HG02870 (cell line): ENCODE data around the gene KLHL2.
A peak's percentile ranks its signal among the peaks of the same experiment; 100 is the strongest.
"Not testable (repeated sequence)": the region's sequence is repeated elsewhere in the genome, so short reads cannot be mapped to it uniquely, and the experiment has no call there.

Source experiments
- ATAC-seq: cut with Tn5 transposase; IDR thresholded peaks from one replicate; pipeline ENCODE4 v1.9.1; 2021; ENCODE audit warnings: mild to moderate bottlenecking, moderate library complexity; ENCODE audit not compliant: unreplicated experiment

Gene KLHL2

DNA sequence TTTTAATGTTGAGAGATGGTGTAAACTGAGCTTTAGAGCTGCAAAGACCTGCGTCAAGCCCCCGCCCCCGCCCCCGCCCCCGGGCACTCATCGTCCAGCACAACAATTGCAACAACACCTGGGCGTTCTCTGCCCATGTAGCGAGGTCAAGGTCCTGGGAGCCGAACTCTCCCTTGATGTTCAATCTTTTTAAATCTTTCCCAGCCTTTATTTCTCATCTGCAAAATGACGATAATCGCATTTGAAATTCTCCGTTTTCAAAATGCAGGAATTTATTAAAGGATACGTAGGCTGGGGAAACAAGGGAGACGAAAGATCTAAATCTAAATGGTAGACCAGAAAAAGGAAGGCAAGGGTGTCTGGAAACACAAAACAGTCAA lies 119.5 kb downstream of the KLHL2 start:
- ATAC-seq: no peak

DNA sequence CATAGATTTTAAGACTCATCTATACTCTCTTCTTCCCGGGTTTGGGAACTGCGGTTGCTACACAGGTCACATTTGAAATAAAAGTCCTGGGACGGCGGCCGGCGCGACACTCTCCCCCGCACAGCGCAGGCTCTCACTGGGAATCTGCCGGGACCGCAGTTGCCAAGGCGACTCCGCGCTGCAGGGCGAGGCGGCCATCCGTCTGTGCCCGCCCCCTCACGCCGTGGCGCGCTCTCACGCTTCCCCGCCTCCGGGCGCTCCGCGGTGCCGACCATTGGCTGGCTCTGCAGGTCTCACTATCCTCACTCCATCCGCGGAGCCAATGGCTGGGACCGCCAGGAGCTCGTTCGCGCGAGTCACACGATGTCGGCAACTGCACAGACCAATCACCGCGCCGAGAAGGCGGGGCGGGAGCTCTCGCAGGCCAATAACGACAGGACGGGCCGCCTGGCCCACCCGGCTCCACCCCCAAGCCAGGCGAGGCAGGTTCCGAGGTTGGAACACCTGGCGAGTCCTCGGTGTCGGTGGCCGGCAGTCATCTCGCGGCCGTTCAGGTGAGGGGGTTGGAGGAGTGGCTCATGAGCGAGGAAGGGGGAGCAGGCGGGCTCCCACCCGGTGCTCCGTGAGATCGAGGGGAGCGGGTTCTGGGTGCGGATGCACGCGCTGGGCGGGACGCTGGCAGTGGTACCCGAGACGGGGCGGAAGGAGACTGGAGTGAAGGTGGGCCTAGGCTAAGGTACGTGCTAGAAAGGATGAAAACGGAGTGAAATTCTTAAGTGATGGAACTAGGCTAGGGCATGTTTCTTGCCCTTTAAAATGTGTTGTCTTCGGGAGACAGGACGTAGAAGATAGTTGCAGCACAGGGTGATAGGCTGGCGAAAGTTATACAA lies 120.1 kb downstream of the KLHL2 start, which contains the start of gene MSMO1:
TSS of gene MSMO1 (plus strand) at position 459 of the 890 bp plus-strand sequence. CDS start 5,702 bp downstream, outside the sequence.
- peak; percentile 96 for ATAC-seq

DNA sequence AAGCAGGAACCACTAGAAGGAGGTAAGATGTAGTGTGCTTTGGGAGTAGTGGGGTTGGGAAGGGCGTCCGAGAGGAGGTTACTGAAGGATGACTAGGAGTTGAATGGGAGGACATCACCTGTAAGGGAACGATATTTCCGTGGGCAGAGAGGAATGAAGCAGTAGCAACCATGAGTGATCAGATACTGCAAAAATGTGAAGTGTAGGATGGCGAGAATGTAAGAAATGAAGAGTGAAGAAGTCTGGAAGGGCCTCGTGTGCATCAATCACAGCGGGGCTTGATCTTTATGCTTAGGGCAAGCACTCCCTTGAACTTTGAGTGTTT lies 120.7 kb downstream of the KLHL2 start:
- peak; percentile 0 for ATAC-seq

DNA sequence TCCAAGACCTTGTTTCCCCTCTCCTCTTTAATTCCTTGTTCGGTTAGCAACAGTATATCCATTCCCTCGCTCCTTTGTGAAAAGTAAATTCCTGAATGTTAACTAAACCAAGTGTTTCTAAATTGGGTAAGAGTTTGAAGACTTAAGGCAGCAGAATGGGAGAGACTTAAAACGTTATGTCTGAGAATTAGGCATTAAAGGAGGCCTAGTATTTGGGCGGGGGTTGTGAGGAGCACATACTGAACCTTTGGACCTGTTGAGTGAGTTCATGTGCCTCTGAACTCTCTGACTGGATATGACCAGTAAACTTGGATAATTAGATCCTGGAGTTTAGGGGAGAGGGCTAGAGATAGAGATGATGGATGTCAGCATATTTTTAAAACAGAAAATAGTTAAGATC lies 121.3 kb downstream of the KLHL2 start:
- no peak for ATAC-seq

DNA sequence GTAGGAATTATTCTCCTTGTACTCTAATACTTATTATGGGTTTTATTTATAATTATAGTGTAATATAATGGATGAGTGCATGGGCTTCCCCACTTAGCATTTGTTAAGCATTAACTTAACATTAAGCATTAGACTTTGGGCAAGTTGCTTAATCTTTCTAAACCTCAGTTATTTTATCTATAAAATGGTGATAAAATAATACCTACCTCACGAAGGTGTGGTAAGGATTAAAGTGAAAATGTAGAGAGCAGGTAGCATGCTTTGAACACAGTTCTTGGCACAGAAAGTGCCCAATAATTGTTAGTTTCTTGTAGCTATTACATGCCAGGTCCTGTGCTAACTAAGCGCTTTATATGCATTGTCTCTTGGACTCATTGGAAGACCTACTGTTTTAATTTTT lies 122.7 kb downstream of the KLHL2 start:
- ATAC-seq: no peak

DNA sequence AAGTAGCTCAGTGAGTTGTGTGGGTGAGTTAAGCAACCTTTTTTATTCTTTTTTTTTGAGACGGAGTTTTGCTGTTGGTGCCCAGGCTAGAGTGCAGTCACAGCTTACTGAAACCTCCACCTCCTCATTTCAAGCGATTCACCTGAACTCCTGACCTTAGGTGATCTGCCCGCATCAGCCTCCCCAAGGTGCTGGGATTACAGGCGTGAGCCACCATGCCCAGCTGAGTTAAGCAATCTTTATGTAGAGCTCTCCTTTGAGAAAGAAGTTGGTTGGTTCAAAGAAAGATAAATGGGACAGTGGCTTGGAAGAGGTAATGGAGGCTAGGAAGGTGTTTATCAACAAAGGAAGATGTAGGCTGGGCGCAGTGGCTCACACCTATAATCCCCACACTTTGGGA lies 123.3 kb downstream of the KLHL2 start:
- no peak for ATAC-seq

DNA sequence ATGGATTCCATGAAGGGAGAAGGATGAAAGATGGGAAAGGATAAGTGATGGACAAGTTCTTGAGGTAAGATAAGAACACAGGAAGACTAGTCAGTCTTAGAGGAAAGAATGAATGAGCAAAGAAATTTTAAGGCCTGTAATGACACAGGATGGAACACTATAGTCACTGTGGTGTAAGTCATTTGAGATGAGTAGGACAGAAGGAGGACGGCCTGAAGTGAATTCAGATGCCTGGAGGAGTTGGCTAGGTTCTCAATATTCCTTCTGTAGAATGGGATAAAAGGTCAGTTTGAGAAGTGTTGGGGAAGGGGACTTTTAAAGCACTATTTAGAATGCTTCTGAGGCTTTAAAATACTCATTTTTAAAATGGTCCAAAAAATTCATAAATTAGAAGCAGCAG lies 124.0 kb downstream of the KLHL2 start:
- no peak for ATAC-seq

DNA sequence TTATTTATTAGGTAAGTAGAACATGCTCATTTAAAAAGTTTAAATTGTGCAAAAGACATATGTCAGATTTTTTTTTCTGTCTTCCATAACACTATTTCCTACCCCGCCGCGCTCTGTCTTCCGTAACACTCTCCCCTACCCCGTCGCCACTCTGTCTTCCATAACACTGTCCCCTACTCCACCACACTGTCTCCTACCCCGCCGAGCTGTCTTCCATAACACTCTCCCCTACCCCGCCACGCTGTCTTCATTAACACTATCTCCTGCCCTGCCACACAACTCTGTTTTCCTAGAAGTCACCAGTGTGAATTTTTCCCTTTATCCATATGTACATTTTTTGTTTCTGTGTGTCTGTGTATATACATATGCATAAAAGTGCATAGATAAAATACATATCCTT lies 124.5 kb downstream of the KLHL2 start:
- no peak for ATAC-seq

DNA sequence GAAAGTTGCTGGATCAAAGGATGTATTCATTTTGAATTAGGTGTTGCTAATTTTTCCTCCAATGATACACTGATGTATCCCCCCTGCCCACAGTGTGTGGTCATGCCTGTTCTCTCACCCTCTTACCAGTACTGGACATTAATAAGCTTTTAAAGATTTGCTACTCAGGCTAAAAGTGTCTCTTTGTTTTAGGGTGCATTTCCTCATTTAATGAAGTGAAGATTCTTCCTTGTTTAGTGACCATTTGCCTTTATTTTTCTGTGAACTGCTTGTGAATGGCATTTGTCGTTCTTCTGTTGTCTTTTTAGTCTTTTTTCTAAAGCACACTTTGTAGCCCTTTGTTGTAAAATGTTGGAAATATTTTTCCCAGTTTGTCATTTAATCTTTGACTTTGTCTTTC lies 125.1 kb downstream of the KLHL2 start:
- no peak for ATAC-seq

DNA sequence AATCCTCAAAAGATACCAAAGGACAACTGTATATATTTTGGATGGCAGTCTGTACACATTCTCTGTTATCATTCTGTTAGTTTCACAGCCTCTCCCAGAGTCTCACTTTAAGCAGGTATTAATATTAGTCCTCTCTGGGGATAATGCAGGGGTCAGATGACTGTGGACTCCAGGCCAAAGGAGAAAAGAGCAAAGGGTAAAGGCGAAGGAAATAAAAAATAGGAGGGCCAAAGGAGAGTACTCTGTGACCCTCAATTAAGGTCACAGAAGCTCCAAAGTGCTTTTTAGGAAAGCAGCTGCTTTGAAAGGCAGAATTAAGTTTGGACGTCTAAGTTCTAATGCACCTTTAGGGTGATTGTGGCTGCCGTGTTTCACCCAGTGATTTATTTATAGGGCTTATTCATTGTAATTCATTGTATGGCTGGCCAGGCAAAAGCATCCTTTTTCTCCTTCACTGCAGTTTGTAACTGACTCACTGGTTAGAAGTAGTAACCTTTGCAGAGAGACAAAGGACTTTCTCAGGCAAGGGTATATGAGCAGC lies 127.9 kb downstream of the KLHL2 start:
- ATAC-seq: no peak

DNA sequence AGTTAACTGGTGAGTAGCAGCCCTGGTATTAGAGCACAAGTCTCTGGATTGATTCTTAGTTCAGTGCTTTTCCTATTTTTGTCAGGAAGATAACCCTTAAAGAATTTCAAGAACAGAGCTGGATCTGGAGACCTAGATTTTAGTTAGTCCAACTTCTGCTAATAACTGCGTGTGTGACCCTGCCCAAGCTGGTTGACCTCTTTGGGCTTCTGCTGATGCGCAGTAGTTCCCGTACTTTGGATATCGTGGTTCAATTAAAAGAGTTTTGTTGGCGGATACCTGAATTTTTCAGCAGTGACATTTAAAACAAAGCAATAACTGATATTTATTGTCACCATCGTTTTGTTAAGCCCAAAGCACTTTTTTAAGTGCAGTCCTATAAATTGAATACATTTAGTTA lies 129.4 kb downstream of the KLHL2 start:
- ATAC-seq: no peak

DNA sequence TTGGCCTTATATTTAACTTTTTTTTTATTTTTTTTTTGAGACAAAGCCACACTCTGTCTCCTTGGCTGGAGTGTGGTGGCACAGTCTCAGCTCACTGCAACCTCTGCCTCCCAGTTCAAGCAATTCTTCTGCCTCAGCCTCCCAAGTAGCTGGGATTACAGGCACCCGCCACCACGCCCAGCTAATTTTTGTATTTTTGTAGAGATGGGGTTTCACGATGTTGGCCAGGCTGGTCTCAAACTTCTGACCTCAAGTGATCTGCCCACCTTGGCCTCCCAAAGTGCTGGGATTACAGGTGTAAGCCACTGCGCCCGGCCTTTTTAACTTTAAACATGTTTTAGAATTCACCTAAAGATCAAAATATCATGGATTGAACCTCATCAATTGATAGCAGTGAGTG lies 135.0 kb downstream of the KLHL2 start:
- not testable (repeated sequence) for ATAC-seq

DNA sequence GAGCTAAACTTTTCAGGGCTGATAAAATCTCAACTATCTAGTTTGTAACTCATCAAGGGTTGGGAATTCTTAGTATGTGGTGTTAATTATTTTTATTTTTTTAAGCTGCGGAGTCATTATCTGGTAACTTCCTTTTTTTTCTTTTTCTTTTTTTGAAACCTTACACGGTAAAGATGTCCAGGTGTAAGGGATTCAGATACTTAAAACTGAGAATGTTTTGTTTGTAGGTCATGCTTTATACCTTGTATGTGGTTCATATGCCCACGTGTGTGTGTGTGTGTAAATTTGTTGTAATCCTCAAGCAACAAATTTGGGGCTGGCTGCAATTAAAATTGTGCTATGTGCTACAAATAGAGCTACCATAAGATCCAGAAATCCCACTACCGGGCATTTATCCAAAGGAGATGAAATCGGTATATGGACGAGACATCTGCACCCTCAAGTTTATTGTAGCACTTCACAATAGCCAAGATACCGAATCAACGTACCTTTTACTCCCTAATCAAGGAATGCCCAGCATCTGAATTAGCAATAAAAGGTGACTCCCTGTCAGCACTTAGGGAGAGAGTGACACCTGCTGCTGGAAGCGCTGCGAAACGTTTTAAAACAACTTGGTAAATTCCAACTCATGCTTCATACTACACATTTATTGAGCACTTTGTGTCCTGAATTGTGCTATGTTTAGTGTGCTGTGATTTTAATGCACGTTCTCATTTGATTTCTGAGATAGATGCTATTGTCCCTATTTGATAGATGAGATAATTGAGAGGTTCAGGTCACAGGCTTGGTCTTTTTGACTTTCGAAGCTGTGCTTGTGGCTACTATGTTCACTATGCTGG lies 136.2 kb downstream of the KLHL2 start:
- no peak for ATAC-seq

DNA sequence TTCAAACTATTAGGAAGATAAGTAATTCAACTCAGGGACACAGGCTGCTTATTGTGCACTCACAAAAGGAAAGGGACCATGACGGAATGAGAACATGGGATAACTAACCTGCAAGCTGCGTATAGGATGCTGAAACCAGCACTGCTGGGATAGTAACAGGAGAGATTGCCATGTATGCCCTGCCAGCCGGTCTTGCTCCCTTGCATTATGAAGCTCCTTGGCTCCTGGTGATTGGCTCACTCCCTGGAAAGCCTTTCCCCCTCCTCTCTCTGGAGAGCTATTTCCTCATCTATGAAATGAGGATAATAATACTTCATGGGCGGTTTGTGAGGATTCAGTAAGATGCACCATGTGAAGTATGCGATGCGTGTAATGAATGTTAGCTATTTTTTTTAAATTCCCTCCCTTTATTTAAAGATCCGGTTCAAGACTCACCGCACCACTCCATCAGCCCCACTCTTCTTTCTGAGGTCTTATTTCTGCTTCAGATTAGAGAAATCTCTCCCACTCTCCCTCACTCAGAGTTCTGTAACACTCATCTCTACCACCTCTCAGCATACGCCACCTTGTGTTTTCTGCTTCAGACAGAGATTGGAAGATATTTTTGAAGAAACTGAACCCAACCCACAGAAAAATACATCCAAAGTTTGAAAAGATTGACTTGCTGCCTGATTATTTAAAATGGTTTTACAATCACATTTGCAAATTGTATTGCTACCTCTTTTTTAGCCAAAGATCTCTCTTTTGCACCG lies 138.5 kb downstream of the KLHL2 start:
- no peak for ATAC-seq

DNA sequence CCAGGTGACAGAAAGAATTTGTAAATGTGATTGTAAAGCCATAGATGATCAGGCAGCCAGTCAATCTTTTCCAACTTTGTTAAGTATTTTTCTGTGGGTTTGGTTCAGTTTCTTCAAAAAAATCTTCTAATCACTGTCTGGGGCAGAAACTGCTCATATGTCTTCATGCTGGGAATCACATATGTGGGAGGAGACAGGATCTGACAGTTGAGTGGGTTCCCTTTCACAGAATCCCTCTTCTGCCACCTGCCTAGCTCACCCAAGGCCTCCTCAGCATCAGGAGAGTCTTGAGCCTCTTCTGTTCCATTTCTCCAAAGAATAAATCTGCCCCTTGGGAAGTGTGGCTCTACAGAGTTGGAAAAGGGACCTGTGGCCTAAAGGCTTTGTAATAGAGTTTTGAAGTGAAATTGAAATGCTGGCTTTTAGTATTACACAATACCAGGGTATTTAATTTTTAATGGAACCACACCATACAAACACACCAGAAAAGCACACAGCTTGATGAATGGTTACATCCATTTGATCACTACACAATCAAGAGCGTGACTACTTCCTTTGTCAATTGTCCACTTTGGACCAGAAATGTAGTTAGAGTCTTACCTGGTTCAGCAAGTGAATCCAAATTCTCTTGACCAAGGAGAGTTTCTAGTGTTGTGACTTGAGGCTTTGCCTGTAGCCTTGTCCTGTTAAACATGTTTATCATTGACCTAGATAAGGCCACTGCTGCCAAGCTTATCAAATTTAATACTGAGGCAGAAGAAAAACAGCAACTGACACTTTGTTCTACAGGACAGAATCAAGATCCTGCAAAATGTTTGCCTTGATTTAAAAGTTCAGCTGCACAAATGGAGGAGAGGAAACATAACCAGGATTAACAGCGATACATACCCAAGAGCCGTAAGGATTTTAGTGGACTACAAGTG lies 140.5 kb downstream of the KLHL2 start:
- ATAC-seq: no peak

DNA sequence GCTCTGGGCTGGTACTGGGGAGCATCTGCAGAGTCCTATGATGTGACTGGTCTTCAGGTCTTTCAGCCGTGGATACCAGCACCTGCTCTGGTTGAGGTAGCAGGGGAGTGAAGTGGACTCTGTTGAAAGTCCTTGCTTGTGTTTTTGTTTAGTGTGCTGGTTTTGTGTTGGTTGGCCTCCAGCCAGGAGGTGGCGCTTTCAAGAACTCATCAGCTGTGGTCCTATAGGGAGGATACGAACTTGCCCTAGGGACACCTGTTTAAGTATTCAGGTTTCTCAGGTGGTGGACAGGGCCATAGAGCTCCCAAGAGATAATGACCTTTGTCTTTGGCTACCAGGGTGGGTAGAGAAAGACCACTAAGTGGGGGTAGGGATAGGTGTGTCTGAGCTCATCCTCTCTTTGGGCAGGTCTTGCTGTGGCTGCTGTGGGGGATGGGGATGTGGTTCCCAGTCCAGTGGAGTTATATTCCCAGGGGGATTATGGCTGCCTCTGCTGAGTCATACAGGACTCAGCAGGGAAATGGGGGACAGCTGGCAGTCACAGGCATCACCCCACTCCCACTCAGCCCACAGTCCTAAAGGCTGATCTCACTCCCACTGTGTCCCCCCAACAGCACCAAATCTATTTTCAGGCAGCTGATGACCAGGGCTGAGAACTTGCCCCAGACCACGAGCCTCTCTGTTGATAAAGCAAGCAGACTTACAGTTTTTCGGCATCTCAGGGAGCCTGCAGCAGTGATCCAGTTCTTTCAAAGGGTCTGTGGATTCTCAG lies 144.2 kb downstream of the KLHL2 start:
- no peak for ATAC-seq

DNA sequence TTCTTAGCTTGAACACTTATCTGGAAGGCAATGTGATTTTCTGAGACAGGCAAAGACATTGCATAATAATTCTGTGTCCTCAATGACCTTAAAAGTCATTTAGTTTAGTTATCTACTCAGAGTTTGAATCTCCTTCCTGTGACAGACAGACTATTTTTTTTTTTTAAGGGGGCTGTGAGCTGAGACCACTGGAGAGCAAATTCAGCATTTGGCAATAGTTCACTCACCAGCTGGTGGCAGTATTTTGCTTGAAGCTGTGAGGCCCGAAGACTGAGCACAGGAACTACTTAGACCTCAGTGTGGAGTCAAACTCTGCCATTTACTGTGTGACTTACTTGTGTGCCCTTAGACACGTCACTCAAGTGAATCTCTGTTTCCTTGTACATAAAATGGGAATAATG lies 148.5 kb downstream of the KLHL2 start:
- ATAC-seq: no peak

DNA sequence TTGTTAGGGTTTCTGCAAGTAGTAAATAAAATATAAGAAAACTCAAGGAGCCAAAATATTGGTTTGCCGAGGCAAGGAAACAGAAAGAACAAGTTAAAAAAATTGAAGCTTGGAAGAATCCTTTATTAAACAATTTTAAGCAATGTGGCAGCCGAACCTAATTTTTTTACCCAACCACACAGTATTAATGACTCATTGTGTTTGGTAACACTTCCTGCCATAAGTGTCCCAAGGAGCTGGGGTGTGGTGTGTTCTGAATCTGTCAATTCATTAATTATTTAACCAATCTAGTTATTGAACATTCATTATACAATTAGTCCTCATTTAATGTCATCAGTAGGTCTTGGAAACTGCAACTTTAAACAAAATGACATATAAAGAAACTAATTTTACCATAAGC lies 152.1 kb downstream of the KLHL2 start:
- ATAC-seq: no peak

DNA sequence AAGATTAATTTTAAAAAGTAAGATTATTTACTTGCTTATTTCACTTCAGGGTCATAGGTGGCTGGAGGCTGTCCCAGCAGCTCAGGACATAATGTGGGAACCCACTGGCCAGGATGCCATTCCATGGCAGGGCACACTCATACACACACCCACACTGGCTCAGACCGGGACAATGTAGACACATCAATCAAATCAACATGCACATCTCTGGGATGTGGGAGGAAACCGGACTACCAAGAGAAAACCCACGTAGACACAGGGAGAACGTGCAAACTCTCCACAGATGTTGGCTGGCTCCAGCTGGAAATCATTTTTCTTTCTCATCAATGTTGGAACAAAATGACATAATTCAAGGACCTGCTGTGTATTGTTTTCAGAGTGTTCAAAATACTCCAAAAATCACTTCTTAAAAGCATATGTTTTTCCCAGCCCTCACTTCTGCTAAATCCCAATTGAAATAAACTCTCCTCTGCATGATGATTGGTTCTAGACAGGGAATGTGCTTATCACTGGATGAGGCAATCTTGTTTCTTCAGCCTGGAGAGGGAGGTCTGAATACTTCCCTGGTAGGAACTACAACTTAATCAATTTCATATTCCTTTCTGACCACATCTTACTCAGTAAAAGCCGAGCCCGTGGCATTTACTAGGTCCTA lies 152.8 kb downstream of the KLHL2 start:
- ATAC-seq: no peak
